SU-DHL-6 (cell line): Measurements from ENCODE around the gene DIRAS2.

Experiments used
- EZH2phosphoT487 ChIP-seq: fragments of 200-600 bp; sonication (generic), shearing (Covaris generic); conservative IDR thresholded peaks from 2 replicates; pipeline ENCODE4 v1.6.1; 2018; ENCODE audit warnings: mild to moderate bottlenecking, antibody characterized with exemption, low read length, moderate library complexity, mixed read lengths
- TF ChIP-seq, protein P1 (sequence below): fragments of 200-600 bp; sonication (generic); IDR thresholded peaks from one replicate; pipeline ENCODE4 v1.5.1; 2017; ENCODE audit warnings: antibody characterized with exemption, mild to moderate bottlenecking, low read length, moderate library complexity; ENCODE audit not compliant: insufficient read depth, poor library complexity, severe bottlenecking

GRCh38 chr9:90611121-90611520 is 31.5 kb downstream of the DIRAS2 start:
- TF ChIP-seq, protein P1, sequence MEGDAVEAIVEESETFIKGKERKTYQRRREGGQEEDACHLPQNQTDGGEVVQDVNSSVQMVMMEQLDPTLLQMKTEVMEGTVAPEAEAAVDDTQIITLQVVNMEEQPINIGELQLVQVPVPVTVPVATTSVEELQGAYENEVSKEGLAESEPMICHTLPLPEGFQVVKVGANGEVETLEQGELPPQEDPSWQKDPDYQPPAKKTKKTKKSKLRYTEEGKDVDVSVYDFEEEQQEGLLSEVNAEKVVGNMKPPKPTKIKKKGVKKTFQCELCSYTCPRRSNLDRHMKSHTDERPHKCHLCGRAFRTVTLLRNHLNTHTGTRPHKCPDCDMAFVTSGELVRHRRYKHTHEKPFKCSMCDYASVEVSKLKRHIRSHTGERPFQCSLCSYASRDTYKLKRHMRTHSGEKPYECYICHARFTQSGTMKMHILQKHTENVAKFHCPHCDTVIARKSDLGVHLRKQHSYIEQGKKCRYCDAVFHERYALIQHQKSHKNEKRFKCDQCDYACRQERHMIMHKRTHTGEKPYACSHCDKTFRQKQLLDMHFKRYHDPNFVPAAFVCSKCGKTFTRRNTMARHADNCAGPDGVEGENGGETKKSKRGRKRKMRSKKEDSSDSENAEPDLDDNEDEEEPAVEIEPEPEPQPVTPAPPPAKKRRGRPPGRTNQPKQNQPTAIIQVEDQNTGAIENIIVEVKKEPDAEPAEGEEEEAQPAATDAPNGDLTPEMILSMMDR: no peak
- no peak for TF ChIP-seq EZH2phosphoT487
